CD4-positive, alpha-beta T cell (primary cell): ENCODE data around the gene B4GALT4. TPM values are rescaled to one million over a fixed set of nuclear protein-coding genes. Genes with fewer than 3 reads are reported as not detected.

ENCODE experiments used
- ATAC-seq: fragments of 200-7000 bp; cut with Tn5 transposase; one replicate; pipeline ENCODE4 v1.10.0; 2022; ENCODE audit warnings: mild to moderate bottlenecking; ENCODE audit not compliant: poor library complexity
- CTCF ChIA-PET: fragments of 350-600 bp; sonication (Branson Sonifier 250); formaldehyde crosslinking; loops from one replicate; lab custom pipeline; 2021; ENCODE audit warnings: antibody characterized with exemption, inconsistent platforms; lab: Charles Lee
- POLR2A ChIA-PET: fragments of 350-600 bp; sonication (Branson Sonifier 250); formaldehyde crosslinking; loops from one replicate; lab custom pipeline; 2021; ENCODE audit warnings: antibody characterized with exemption, inconsistent platforms; lab: Charles Lee
- DNase-seq, 14 experiments: peaks; one replicate each; pipeline ENCODE4 v3.0.0-alpha.2; 2013 to 2020; ENCODE audit warnings: mixed read lengths in 2 of 14
- H3K27ac ChIP-seq, 2 donors: one replicate each; pipeline versions ENCODE4 v1.5.1 to v1.7.0; 2013; ENCODE audit warnings: low read length in 2 of 2, low read depth in 1 of 2, mild to moderate bottlenecking in 1 of 2
- H3K27me3 ChIP-seq, 2 experiments: 1 replicate in 1 of 2; 2 replicates in 1 of 2; pipeline versions ENCODE4 v1.6.1 to v1.7.0; 2013; ENCODE audit warnings: low read length in 2 of 2, control low read depth in 1 of 2, mild to moderate bottlenecking in 1 of 2, moderate library complexity in 1 of 2; ENCODE audit not compliant: insufficient read depth in 2 of 2, control insufficient read depth in 1 of 2
- H3K36me3 ChIP-seq: one replicate; pipeline ENCODE4 v1.6.1; 2013; ENCODE audit warnings: low read length, control low read depth; ENCODE audit not compliant: insufficient read depth
- H3K4me1 ChIP-seq: one replicate; pipeline ENCODE4 v1.6.1; 2013; ENCODE audit warnings: low read length, control low read depth; ENCODE audit not compliant: insufficient read depth
- H3K4me3 ChIP-seq: one replicate; pipeline ENCODE4 v1.5.1; 2013; ENCODE audit warnings: mild to moderate bottlenecking, low read length, moderate library complexity
- H3K9me3 ChIP-seq, 2 experiments: 1 replicate in 1 of 2; 2 replicates in 1 of 2; pipeline versions ENCODE4 v1.6.1 to v1.7.0; 2013; ENCODE audit warnings: low read length in 2 of 2, mild to moderate bottlenecking in 2 of 2, control low read depth in 1 of 2, moderate library complexity in 1 of 2; ENCODE audit not compliant: control insufficient read depth in 1 of 2, insufficient read depth in 1 of 2
- H3K27ac Mint-ChIP-seq: one replicate; pipeline ENCODE4 v1.8.0; 2020; ENCODE audit warnings: mixed read lengths
- H3K27me3 Mint-ChIP-seq: one replicate; pipeline ENCODE4 v1.8.0; 2021; ENCODE audit warnings: mixed read lengths
- H3K36me3 Mint-ChIP-seq: one replicate; pipeline ENCODE4 v1.8.0; 2021; ENCODE audit warnings: low read depth, mixed read lengths
- H3K4me1 Mint-ChIP-seq: one replicate; pipeline ENCODE4 v1.8.0; 2021; ENCODE audit warnings: low read depth, mixed read lengths
- H3K4me3 Mint-ChIP-seq: one replicate; pipeline ENCODE4 v1.8.0; 2020; ENCODE audit warnings: mild to moderate bottlenecking, mixed read lengths
- H3K9me3 Mint-ChIP-seq: one replicate; pipeline ENCODE4 v1.8.0; 2020; ENCODE audit warnings: mixed read lengths
- CTCF ChIP-seq: fragments of 200-600 bp; IDR thresholded peaks from one replicate; pipeline ENCODE4 v1.8.0; 2022; ENCODE audit warnings: antibody characterized with exemption, mild to moderate bottlenecking
- intact Hi-C, 2 experiments: fragments of 100-400 bp; cut with DNase I in 1 of 2; cut with micrococcal nuclease in 1 of 2; formaldehyde crosslinking; loops; one replicate each; pipeline versions ENCODE4 v1.15.1 to v1.9.0; 2023 to 2025; cut with DNase I, micrococcal nuclease
- polyA plus RNA-seq, 2 donors: library from polyadenylated mRNA; unstranded; fragments of 120-200 nt; gene quantifications; one replicate each; pipeline ENCODE4 v1.2.1, GENCODE V29; 2013
- total RNA-seq, 174 experiments: library from RNA in 2 of 174; stranded (reverse) in 2 of 174; gene quantifications; one replicate each; pipeline ENCODE4 v1.2.3 and lab custom pipeline; 2021 to 2026

Gene B4GALT4, protein sequence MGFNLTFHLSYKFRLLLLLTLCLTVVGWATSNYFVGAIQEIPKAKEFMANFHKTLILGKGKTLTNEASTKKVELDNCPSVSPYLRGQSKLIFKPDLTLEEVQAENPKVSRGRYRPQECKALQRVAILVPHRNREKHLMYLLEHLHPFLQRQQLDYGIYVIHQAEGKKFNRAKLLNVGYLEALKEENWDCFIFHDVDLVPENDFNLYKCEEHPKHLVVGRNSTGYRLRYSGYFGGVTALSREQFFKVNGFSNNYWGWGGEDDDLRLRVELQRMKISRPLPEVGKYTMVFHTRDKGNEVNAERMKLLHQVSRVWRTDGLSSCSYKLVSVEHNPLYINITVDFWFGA
- total RNA-seq (10 to 100 TPM; 26.2 to 29.5 TPM), total RNA-seq (lab: John Stamatoyannopoulos, UW) (17.7 to 91.9 (median 29.9) reads per million in 172 experiments)
- polyA plus RNA-seq (2013, experiment 1 of 2) = 13.2 TPM
- polyA plus RNA-seq (2013, experiment 2 of 2) = 18.0 TPM

DNA sequence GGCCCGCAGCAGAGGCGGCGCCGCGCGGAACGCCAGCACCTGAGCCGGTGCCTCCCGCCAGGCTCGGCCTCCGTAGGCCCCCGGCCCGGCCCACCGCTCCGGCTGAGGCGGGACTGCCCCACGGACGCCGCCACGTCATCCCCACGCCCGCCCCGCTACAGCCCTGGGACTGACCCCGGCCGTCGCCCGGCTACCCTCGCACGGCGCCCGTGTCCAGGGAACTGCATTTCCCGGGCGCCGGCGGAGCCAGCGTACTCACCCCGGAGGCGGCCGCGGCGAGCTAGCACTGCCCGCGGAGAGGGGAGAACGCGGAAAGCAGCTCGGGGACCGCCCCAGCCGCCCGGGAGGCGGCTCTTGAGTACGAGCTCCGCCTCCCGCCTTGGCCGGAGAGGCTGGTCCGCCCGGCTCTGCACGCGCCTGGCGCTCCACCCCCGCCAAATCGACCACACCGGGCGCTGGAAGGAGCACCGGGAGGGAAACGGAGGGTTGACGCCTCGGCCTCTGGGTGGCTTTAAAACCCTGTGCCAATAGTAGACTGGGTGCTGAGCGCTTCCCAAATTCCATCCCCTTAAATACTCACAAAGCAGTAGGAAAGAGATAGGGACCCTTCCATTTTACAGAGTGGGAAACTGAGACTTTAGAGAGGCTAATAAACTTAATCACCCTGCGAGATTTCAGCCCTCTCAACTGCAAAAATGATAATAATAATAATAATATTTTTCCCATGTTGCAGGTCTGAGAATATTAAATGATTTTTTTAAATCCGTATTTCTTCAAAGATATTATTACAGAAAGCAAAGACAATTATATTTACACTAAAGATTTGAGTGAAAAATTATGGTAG, at the start of gene B4GALT4:
Gene B4GALT4, minus strand, starts transcription at position 288 of the 844 bp plus-strand sequence. CDS start 10,779 bp downstream, outside the sequence.
- intact Hi-C loops = loop anchor here (1.0 to 5.0 kb wide), 10 partner anchors 22 to 356 kb away; partner anchors contain the start of genes ARHGAP31 (in 1 of the 2) and TMEM39A (in 1 of the 2)
- no peaks in the 10 kb centered on the region for H3K27me3 ChIP-seq

DNA sequence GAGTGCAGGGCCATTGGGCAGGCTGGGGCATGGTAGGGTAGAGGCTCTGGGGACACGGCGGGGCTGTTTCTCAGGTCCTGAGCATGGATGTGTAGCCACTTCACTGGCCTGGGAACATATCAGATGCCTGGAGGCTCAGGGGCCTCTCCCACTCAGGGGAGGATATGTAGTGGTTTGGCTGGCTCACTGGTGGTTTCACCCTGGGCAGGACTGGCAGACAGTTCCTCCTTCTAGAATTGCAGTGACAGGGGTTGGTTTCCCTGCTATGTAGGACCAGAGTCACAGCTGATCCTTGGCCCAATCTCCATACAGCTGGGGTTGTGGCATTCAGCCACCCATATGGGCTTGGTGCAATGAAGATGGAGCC, 48.7 kb upstream of the B4GALT4 start:
- ATAC-seq (no peak), DNase-seq (peak in 1 of 14 experiments; percentile 16)
- H3K4me1 Mint-ChIP-seq = peaks cover 33% of the 10 kb centered on the region
- H3K4me3 Mint-ChIP-seq = no peak overlapping the region
- no peak for TF ChIP-seq CTCF
- H3K36me3 Mint-ChIP-seq = peaks cover 28% of the 10 kb centered on the region
- peaks cover 0 to 17% of the 10 kb centered on the region in 2 experiments for H3K9me3 ChIP-seq
- H3K4me3 ChIP-seq = no peak overlapping the region
- ChIA-PET CTCF (no interaction called here), POLR2A (no interaction called here)
- H3K27me3 ChIP-seq = no peaks in the 10 kb centered on the region
- H3K9me3 Mint-ChIP-seq = peaks cover 8% of the 10 kb centered on the region
- intact Hi-C loops = no loop called here
- H3K27ac ChIP-seq = no peak overlapping the region
- peaks cover 35% of the 10 kb centered on the region for H3K4me1 ChIP-seq
- no peaks in the 10 kb centered on the region for H3K27me3 Mint-ChIP-seq
- no peak overlapping the region for H3K27ac Mint-ChIP-seq
- H3K36me3 ChIP-seq = no peaks in the 10 kb centered on the region

More for the DNA sequence above, at the start of gene B4GALT4:
- H3K9me3 ChIP-seq = no peaks in the 10 kb centered on the region
- peak within 1 kb of the TSS; percentile 93 for H3K4me3 Mint-ChIP-seq
- DNase-seq (peak; percentile 34 to 86 (median 60)), ATAC-seq (peak; percentile 56)
- peaks cover 46% of the 10 kb centered on the region for H3K4me1 Mint-ChIP-seq
- peak within 1 kb of the TSS; percentile 81 to 86 for H3K27ac ChIP-seq
- peaks cover 12% of the 10 kb centered on the region for H3K36me3 Mint-ChIP-seq
- peaks cover 12% of the 10 kb centered on the region for H3K36me3 ChIP-seq
- peaks cover 35% of the 10 kb centered on the region for H3K4me1 ChIP-seq
- H3K27ac Mint-ChIP-seq = peak within 1 kb of the TSS; percentile 83
- CTCF ChIA-PET = interaction anchor here (0.6 to 3.1 kb wide), 20 partner anchors 9 to 358 kb away, joined by 3 to 19 read pairs (median 4); partner anchors contain the start of genes ARHGAP31 and TEX55
- no peak for TF ChIP-seq CTCF
- H3K4me3 ChIP-seq = peak within 1 kb of the TSS; percentile 79
- no peaks in the 10 kb centered on the region for H3K9me3 Mint-ChIP-seq
- no peaks in the 10 kb centered on the region for H3K27me3 Mint-ChIP-seq
- POLR2A ChIA-PET = interaction anchor here (0.6 to 2.0 kb wide), 24 partner anchors 9 to 437 kb away, joined by 3 to 36 read pairs (median 5); partner anchors contain the start of genes ARHGAP31, COX17, IGSF11 and TMEM39A

DNA sequence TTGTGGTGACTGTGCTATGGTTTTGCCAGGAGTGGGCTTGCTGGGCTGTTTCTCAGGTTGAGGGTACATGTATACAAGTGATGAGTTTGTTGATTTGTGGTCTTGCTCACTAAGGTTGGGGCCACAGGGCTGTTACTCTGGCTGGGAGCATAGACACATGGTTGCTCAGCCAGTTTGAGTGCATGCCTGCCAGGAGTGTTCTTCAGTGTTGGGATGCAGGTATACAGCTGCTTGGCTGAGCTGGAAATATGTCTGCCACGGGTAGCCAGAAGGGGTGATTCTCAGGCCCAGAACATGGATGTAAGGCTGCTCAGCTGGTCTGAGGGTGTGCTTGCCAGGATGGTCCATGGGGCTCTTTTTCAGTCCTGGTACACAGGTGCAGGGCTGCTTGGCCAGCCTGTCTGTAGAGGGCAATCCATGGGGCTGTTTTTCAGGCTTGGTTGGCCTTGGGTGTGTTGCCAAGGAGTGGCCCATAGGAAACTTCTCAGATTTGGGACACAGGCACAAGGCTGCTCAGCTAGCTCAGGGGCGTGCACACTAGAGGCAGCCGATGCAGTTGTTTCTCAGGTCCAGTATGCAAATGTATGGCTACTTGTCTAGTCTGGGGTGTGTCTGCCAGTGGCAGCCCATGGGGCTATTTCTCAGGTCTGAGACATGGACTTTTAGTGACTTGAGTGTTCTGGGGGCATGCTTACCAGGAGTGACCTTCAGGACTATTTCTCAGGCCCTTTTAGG, 48.2 kb upstream of the B4GALT4 start:
- Histone ChIP-seq H3K27me3 (no peaks in the 10 kb centered on the region), H3K4me3 (no peak overlapping the region), H3K36me3 (no peaks in the 10 kb centered on the region), H3K9me3 (peaks cover 0 to 17% of the 10 kb centered on the region in 2 experiments), H3K27ac (no peak overlapping the region), H3K4me1 (peaks cover 31% of the 10 kb centered on the region)
- no peak for TF ChIP-seq CTCF
- Mint-ChIP-seq H3K36me3 (peaks cover 23% of the 10 kb centered on the region), H3K4me3 (no peak overlapping the region), H3K27ac (no peak overlapping the region), H3K4me1 (peaks cover 30% of the 10 kb centered on the region), H3K9me3 (peaks cover 8% of the 10 kb centered on the region), H3K27me3 (no peaks in the 10 kb centered on the region)
- ChIA-PET POLR2A (no interaction called here), CTCF (no interaction called here)
- intact Hi-C loops = no loop called here
- DNase-seq (no peak), ATAC-seq (no peak)
